ENCODE data around the gene SLC66A2.

GRCh38 chr18:79898952-79899608 is 52.4 kb downstream of the SLC66A2 start:
- no peak for TF ChIP-seq CTCF (IDR thresholded peaks at IDR 0.05)
- TF ChIP-seq EP300 (IDR thresholded peaks at IDR 0.05), result no peak
- no peak for TF ChIP-seq POLR2A (IDR thresholded peaks at IDR 0.05)
- no peak for TF ChIP-seq POLR2AphosphoS5 (IDR thresholded peaks at IDR 0.05)

Measured in sigmoid colon (tissue), 4 donors.